ENCODE data around the gene CAMK1. TPM values are rescaled to one million over a fixed set of nuclear protein-coding genes. Genes with fewer than 3 reads are reported as not detected.
A peak's percentile ranks its signal among the peaks of the same experiment; 100 is the strongest.

CAMK1 gene
- total and polyA plus RNA-seq, 12 donors = 6.2 to 27.1 (median 9.4) TPM

DNA sequence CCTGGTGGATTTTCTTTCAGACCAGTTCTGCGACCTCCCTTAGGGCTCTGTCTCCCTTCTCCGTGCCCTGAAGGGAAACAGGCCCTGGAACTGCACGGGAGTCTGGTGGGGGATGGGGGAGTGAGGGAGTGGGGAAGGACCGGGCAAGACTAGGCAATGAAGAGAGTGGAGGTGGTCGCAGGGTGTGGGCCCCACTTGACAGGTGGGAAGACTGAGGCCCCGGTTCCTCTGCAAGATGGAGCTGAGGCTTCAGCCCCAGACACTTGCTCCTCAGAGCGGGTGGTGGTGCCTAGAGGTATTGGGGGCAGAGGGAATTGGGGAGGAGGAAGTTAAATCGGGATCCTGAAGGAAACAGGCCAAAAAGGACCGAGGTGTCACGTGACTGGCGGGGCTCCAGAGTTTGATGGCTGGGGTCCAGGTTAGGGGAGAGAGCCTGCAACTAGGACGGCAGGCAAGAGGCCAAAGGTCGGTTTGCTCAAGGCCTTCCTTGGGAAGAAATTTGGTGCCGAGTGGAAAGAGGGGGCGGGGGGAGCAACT lies 597 bp upstream of the CAMK1 start:
- DNase-seq (peak; percentile 91 to 92), ATAC-seq (peak; percentile 34 to 73 (median 54))
- intact Hi-C loops (cut with DNase I) = no loop called here
- H3K9me3 ChIP-seq = no peaks in the 10 kb centered on the region
- H3K36me3 ChIP-seq = peaks cover 0 to 13% (median 0%) of the 10 kb centered on the region in 9 donors
- no peak for TF ChIP-seq CTCF (IDR thresholded peaks at IDR 0.05)
- H3K4me1 ChIP-seq = peaks cover 10 to 50% (median 42%) of the 10 kb centered on the region in 9 donors
- peak overlapping the region in 9 of 10 donors; percentile 70 to 91 (median 83) for H3K4me3 ChIP-seq
- H3K27ac ChIP-seq = peak overlapping the region; percentile 70 to 91 (median 86)
- WGBS, 2 donors = 11 to 12% methylated on average over 15 of the region's 15 CpGs
- no peaks in the 10 kb centered on the region for H3K27me3 ChIP-seq

- H3K4me1 ChIP-seq = peaks cover 10 to 50% (median 42%) of the 10 kb centered on the region in 9 donors
- intact Hi-C loops (cut with DNase I) = no loop called here
- DNase-seq (no peak), ATAC-seq (peak in 4 of 8 donors; percentile 1 to 3 (median 1))
- 79 to 82% methylated on average over 5 of the region's 5 CpGs for WGBS, 2 donors
- no peaks in the 10 kb centered on the region for H3K27me3 ChIP-seq
- H3K4me3 ChIP-seq = peak overlapping the region; percentile 58 to 91 (median 80)
- no peaks in the 10 kb centered on the region for H3K9me3 ChIP-seq
- no peak for TF ChIP-seq CTCF (IDR thresholded peaks at IDR 0.05)
- H3K27ac ChIP-seq = peak overlapping the region in 9 of 10 donors; percentile 83 to 91 (median 88)
- peaks cover 0 to 19% (median 0%) of the 10 kb centered on the region in 9 donors for H3K36me3 ChIP-seq
Observed at GRCh38 chr3:9769012-9769411, 735 bp downstream of the CAMK1 start.

DNA sequence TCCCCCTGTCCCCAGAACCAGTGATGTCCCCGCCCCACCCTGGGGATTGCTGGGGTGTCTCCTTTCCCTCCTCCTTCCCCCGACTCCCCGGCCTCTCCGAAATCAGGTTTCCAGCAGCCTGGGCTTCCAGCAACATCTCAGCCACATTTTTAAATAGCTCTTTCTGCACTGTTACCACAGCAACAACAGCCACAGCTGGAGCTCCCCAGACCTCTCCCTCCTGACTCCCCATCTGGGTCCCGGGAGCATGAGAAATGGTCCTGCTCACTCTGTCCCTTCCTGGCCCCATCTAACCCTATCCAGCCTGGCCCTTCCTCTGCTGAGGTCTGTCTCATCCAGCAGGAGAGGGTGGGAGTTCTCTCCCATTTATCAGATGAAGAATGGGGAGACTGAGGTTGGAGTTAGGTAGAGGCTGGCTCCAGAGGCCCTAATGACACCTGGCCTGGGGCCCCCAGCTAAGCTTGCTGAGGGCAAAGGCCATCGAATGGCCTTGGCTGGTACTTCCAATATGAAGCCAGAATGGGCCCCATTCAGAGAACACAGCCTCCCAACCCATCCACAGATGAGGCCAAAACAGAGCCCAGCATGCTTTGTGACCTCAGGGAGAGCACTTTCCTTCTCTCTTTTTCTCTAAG lies 1.5 kb downstream of the CAMK1 start:
- WGBS, 2 donors = 72 to 74% methylated on average over 6 of the region's 6 CpGs
- intact Hi-C loops (cut with DNase I) = no loop called here
- Histone ChIP-seq H3K4me3 (peak overlapping the region in 6 of 10 donors; percentile 73 to 91 (median 80)), H3K27ac (peak overlapping the region in 7 of 10 donors; percentile 20 to 91 (median 59)), H3K36me3 (peaks cover 0 to 26% (median 0%) of the 10 kb centered on the region in 9 donors), H3K9me3 (no peaks in the 10 kb centered on the region), H3K27me3 (no peaks in the 10 kb centered on the region), H3K4me1 (peaks cover 10 to 50% (median 42%) of the 10 kb centered on the region in 9 donors)
- DNase-seq (no peak), ATAC-seq (no peak)
- no peak for TF ChIP-seq CTCF (IDR thresholded peaks at IDR 0.05)

DNA sequence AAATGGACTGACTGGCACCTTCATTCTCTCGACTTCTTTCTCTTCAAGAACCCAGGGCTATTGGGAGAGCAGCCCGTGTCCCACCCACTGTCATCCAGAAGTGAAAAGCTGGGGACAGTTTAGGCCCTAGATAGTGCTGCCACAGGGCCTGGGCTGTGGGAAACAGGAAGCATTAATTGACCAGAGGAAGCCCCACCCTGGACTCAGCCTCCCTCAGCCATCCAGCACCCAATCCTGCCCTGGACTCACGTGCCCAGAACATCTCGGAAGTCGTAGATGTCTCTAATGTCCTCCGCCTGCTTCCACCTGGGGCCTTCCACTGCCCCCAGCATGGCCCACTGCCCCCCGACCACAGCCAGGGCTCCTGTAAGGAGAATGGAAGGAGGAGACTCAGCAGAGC lies 2.3 kb downstream of the CAMK1 start:
- ATAC-seq (peak in 5 of 8 donors; percentile 25 to 48 (median 33)), DNase-seq (peak in 1 of 2 donors; percentile 24)
- intact Hi-C loops (cut with DNase I) = no loop called here
- Histone ChIP-seq H3K9me3 (no peaks in the 10 kb centered on the region), H3K4me1 (peaks cover 10 to 50% (median 42%) of the 10 kb centered on the region in 9 donors), H3K36me3 (peaks cover 0 to 34% (median 2%) of the 10 kb centered on the region in 9 donors), H3K27ac (peak overlapping the region in 9 of 10 donors; percentile 13 to 91 (median 63)), H3K27me3 (no peaks in the 10 kb centered on the region), H3K4me3 (no peak overlapping the region)
- WGBS, 2 donors = 47 to 49% methylated on average over 7 of the region's 7 CpGs
- TF ChIP-seq CTCF (IDR thresholded peaks at IDR 0.05) = no peak
